GM13977 (cell line): ENCODE results near the gene TNFSF8.

ENCODE experiments used
- DNase-seq: peaks from one replicate; pipeline ENCODE4 v3.0.0; 2012; ENCODE audit warnings: low spot score
- CTCF ChIP-seq: IDR thresholded peaks from 2 replicates; pipeline ENCODE4 v1.5.1; 2012; ENCODE audit warnings: mild to moderate bottlenecking, control low read depth; ENCODE audit not compliant: insufficient read depth; ENCODE audit errors: extremely low read depth, missing control alignments
- in situ Hi-C: fragments of 300-500 bp; cut with MboI; formaldehyde crosslinking; loops from one replicate; pipeline ENCODE4 v1.12.0; 2022; ENCODE audit warnings: low sequenced_read_pairs, low pct_unique_long_range_greater_than_20kb, mixed read lengths, inconsistent platforms; ENCODE audit not compliant: unreplicated experiment

TNFSF8 gene

DNA sequence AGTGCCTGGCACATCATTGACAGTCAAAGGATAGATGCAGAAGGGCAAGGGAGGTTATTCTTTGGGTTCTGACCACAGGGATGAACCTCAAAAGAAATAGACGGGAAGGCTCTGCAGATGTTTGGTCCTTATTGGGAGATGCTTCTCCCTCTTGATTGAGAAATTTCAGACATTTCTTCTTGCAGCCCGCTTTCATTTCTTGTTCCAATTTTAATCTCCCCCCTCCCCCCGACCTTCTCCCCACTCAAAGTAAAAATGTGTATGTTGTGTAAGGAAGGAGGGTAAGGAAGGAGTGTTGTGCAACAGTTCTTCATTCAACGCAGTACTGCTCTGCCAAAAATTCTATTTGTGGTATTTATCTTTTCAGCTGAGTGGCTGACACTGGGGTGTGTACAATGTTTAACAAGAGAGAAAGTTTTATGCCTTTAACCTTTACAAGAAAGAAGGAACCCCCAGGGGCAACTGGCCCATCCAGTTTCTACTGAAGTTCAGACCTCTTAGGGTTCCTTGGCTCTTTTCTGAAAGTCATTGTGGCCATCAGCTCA lies 78.3 kb downstream of the TNFSF8 start:
- no peak for TF ChIP-seq CTCF
- no peak for DNase-seq
- in situ Hi-C loops, result no loop called here

- in situ Hi-C loops, result no loop called here
- DNase-seq, result no peak
- TF ChIP-seq CTCF, result no peak
These were observed 79.1 kb downstream of the TNFSF8 start for GRCh38 chr9:114851306-114851705.
